ENCODE measurements around the gene NUDT21.

- TF ChIP-seq ZBTB7A (IDR thresholded peaks at IDR 0.05; ENCODE audit: low read depth) (no peak), MAX (IDR thresholded peaks at IDR 0.05) (no peak), RAD21 (IDR thresholded peaks at IDR 0.05; ENCODE audit: low read depth) (no peak), REST (IDR thresholded peaks at IDR 0.05; ENCODE audit: low read depth) (no peak)
Measured at GRCh38 chr16:56457927-56458470, 6.9 kb upstream of the NUDT21 start.

All from Ishikawa (cell line).